GM19395 (cell line): ENCODE data around the gene CDHR5.
"Not testable (repeated sequence)": the region's sequence is repeated elsewhere in the genome, so short reads cannot be mapped to it uniquely, and the experiment has no call there.

ENCODE experiments used
- ATAC-seq: cut with Tn5 transposase; IDR thresholded peaks from one replicate; pipeline ENCODE4 v1.9.1; 2021; ENCODE audit warnings: mild to moderate bottlenecking, moderate library complexity; ENCODE audit not compliant: unreplicated experiment

Gene CDHR5

GRCh38 chr11:624705-625635, at the start of gene CDHR5:
TSS of gene CDHR5 (minus strand) at chr11:624955. CDS start at chr11:624902, 53 bp downstream.
- no peak for ATAC-seq

- no peak for ATAC-seq
These were observed 49.7 kb upstream of the CDHR5 start for GRCh38 chr11:674406-674805.

GRCh38 chr11:673866-674265, 49.1 kb upstream of the CDHR5 start:
- no peak for ATAC-seq

GRCh38 chr11:665704-666281, 41.0 kb upstream of the CDHR5 start:
- ATAC-seq: no peak

GRCh38 chr11:665062-665703, 40.4 kb upstream of the CDHR5 start:
- no peak for ATAC-seq

- no peak for ATAC-seq
These were observed 38.0 kb upstream of the CDHR5 start for GRCh38 chr11:662689-663274.

GRCh38 chr11:660681-661444, 36.1 kb upstream of the CDHR5 start:
- ATAC-seq: no peak

GRCh38 chr11:660281-660680, 35.5 kb upstream of the CDHR5 start:
- ATAC-seq: no peak

- ATAC-seq: no peak
These were observed 34.9 kb upstream of the CDHR5 start for GRCh38 chr11:659532-660085.

- no peak for ATAC-seq
These were observed 33.0 kb upstream of the CDHR5 start for GRCh38 chr11:657691-658126.

GRCh38 chr11:656866-657265, 32.1 kb upstream of the CDHR5 start:
- ATAC-seq: no peak

GRCh38 chr11:656426-656825, 31.7 kb upstream of the CDHR5 start:
- ATAC-seq: no peak

GRCh38 chr11:655036-655726, 30.4 kb upstream of the CDHR5 start:
- no peak for ATAC-seq

GRCh38 chr11:654444-654843, 29.7 kb upstream of the CDHR5 start:
- ATAC-seq: not testable (repeated sequence)

GRCh38 chr11:653837-654236, 29.1 kb upstream of the CDHR5 start:
- no peak for ATAC-seq

GRCh38 chr11:653136-653535, 28.4 kb upstream of the CDHR5 start:
- not testable (repeated sequence) for ATAC-seq

GRCh38 chr11:650482-650881, 25.7 kb upstream of the CDHR5 start:
- ATAC-seq: no peak

GRCh38 chr11:647672-648158, 23.0 kb upstream of the CDHR5 start:
- not testable (repeated sequence) for ATAC-seq

- no peak for ATAC-seq
These were observed 21.5 kb upstream of the CDHR5 start for GRCh38 chr11:646214-646613.

- ATAC-seq: no peak
These were observed 20.8 kb upstream of the CDHR5 start for GRCh38 chr11:645536-645935.
